HL-60 (cell line): ENCODE measurements around the gene ENGASE.

Experiments
- DNase-seq, 2 experiments: peaks; one replicate each; pipeline ENCODE4 v3.0.0-alpha.2; 2010 to 2020; ENCODE audit warnings: low read depth in 1 of 2, low spot score in 1 of 2
- H3K27ac ChIP-seq: fragments of 250-450 bp; sonication (Bioruptor Pico); replicated peaks from 2 replicates; pipeline ENCODE4 v1.5.1; 2020; ENCODE audit warnings: mild to moderate bottlenecking, moderate library complexity
- H3K27me3 ChIP-seq: fragments of 250-450 bp; sonication (Bioruptor Pico); 2 replicates; pipeline ENCODE4 v1.5.1; 2021; ENCODE audit warnings: mild to moderate bottlenecking, moderate library complexity; ENCODE audit not compliant: insufficient read depth, poor library complexity, severe bottlenecking
- H3K4me3 ChIP-seq: replicated peaks from 2 replicates; pipeline ENCODE4 v1.5.1; 2011; ENCODE audit warnings: mild to moderate bottlenecking, control low read depth, low read length; ENCODE audit not compliant: insufficient read depth
- GABPA ChIP-seq: IDR thresholded peaks from 2 replicates; pipeline ENCODE4 v1.6.1; 2012; ENCODE audit warnings: low read depth
- POLR2AphosphoS5 ChIP-seq: IDR thresholded peaks from 2 replicates; pipeline ENCODE4 v1.6.1; 2012; ENCODE audit warnings: low read depth
- REST ChIP-seq: IDR thresholded peaks from 2 replicates; pipeline ENCODE4 v1.6.1; 2012; ENCODE audit warnings: low read depth; ENCODE audit not compliant: insufficient replicate concordance
- SPI1 ChIP-seq: IDR thresholded peaks from 2 replicates; pipeline ENCODE4 v1.6.1; 2012; ENCODE audit warnings: low read depth, mild to moderate bottlenecking, borderline replicate concordance
- TF ChIP-seq, protein P1 (sequence below): IDR thresholded peaks from one replicate; pipeline ENCODE4 v1.5.1; 2011; ENCODE audit warnings: low read length, control low read depth, inconsistent platforms; ENCODE audit not compliant: insufficient read depth

ENGASE gene

DNA sequence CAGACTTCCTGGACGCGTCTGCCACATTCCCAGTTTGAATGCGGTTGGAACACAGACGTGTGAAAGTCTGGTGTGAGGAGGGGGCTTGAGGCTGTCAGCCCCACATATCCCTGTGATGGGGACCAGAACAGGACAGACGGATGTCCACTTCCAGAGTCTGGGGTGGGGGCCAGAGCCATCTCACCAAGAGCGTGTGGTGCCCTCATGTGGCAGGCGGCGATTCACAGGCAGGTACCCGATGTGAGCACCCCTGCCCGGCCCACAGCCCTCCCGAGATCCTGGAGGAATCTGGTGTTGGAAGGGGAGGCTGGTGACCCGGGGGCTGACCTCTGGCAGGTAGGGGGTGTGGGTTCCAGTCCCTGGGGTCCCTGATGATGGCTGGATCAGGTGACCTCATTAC lies 51.5 kb downstream of the ENGASE start:
- no peak overlapping the region for H3K27ac ChIP-seq
- TF ChIP-seq, protein P1, sequence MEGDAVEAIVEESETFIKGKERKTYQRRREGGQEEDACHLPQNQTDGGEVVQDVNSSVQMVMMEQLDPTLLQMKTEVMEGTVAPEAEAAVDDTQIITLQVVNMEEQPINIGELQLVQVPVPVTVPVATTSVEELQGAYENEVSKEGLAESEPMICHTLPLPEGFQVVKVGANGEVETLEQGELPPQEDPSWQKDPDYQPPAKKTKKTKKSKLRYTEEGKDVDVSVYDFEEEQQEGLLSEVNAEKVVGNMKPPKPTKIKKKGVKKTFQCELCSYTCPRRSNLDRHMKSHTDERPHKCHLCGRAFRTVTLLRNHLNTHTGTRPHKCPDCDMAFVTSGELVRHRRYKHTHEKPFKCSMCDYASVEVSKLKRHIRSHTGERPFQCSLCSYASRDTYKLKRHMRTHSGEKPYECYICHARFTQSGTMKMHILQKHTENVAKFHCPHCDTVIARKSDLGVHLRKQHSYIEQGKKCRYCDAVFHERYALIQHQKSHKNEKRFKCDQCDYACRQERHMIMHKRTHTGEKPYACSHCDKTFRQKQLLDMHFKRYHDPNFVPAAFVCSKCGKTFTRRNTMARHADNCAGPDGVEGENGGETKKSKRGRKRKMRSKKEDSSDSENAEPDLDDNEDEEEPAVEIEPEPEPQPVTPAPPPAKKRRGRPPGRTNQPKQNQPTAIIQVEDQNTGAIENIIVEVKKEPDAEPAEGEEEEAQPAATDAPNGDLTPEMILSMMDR: no peak
- TF ChIP-seq SPI1: no peak
- no peak for DNase-seq
- H3K27me3 ChIP-seq: no peaks in the 10 kb centered on the region
- no peak overlapping the region for H3K4me3 ChIP-seq

DNA sequence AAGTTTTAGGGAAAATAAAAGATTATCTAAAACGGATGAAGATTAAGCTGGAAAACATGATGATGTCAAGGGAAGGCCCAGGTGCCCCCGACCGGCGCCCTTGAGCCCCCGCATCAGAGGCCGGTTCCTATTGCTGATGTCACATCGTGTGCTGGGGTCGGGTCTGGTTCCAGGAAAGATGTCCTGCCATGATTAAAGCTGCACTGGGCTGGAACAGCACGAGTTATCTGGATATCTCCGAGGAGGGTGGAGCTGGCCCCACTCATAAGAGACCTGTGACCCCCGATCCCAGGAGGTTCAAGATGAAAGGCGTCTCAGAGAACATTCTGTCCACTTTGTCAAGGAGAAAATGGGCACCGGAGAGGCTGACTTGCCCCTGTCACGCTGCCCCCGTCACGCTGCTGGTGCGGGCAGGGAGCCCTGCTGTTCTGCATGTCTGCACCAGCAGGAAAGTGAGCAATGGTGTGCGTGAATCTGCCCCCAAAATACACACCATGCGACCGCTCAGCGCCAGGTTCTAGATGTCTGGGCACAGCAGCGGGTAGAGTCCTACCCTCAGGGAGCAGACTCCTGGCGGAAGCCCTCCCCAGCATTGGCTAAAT lies 53.0 kb downstream of the ENGASE start:
- no peak for DNase-seq
- Histone ChIP-seq H3K4me3 (no peak overlapping the region), H3K27me3 (no peaks in the 10 kb centered on the region), H3K27ac (no peak overlapping the region)
- TF ChIP-seq, protein P1: no peak
- TF ChIP-seq POLR2AphosphoS5: no peak
- no peak for TF ChIP-seq SPI1
- TF ChIP-seq REST: no peak
- no peak for TF ChIP-seq GABPA

- Histone ChIP-seq H3K27me3 (peaks cover 2% of the 10 kb centered on the region), H3K4me3 (no peak overlapping the region), H3K27ac (no peak overlapping the region)
- no peak for DNase-seq
- TF ChIP-seq, protein P1: no peak
- TF ChIP-seq REST: no peak
- no peak for TF ChIP-seq SPI1
Measured at GRCh38 chr17:79129523-79129922, 54.9 kb downstream of the ENGASE start.

DNA sequence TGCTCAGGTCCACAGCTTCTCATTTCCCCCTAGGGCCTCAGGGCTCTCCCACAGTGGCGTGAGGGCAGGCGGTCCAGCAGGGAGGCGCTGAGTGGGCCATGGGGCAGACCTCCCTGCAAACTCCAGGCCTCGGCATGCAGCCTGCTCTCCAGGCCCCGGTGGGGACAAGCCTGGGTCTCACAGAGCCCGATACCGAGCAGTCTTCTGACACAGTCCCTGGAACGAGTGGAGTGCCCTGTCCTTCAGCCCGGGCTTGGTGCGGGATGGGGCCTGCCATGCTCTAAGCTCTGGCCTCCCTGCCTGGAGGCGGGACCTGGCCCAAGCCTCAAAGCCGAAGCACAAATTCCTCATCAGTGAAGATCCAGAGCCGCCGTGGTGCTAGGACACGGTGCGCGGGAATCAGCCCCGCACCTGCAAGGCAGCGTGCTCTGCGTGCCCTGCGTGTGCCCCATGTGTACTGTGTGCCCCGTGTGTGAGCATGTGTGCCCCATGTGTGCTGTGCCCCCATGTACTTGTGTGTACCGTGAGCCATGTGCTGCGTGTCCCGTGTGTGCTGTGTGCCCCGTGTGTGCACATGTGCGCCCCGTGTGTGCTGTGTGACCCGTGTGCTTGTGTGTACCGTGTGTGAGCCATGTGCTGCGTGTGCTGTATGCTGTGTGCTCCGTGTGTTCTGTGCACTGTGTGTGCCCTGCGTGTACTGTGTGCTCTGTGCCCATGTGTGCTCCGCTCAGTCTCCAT lies 56.1 kb downstream of the ENGASE start:
- TF ChIP-seq, protein P1: no peak
- TF ChIP-seq GABPA: no peak
- no peak for TF ChIP-seq REST
- TF ChIP-seq SPI1: no peak
- TF ChIP-seq POLR2AphosphoS5: no peak
- Histone ChIP-seq H3K4me3 (no peak overlapping the region), H3K27ac (no peak overlapping the region), H3K27me3 (peaks cover 2% of the 10 kb centered on the region)
- DNase-seq: no peak
